NK-92 treated with Interleukin-12 subunit alpha and Interleukin-12 subunit beta, amount 100 ng/mL, for 24 hours (cell line): ENCODE measurements around the gene GPLD1.

Experiments used
- DNase-seq: peaks from one replicate; lab custom pipeline; 2025; lab: John Stamatoyannopoulos, UW

The GPLD1 gene

DNA sequence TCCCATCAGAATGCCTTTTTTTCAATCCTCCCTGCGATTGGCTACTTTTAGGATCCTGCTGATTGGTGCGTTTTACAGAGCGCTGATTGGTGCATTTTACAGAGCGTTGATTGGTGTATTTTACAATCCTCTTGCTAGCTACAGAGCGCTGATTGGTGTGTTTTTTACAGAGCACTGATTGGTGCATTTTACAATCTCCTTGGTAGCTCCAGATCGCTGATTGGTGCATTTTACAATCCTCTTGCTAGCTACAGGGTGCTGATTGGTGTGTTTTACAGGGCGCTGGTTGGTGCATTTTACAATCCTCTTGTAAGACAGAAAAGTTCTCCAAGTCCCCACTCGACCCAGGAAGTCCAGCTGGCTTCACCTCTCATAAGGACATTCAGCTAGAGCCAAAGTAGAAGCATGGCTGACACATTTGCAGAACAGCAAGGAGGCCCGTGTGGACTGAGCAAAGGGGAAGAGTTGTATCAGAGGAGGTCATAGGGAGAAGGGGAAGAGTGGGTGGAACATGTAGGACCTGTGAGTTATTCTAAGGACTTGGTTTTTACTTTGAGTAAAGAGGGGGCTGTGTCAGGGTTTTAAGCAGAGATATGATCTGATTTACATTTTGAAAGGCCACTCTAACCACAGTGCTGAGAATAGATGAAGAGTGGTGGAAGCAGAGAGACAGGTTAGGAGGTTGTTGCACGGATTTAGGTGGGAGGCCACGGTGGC lies 8.0 kb upstream of the GPLD1 start:
- no peak for DNase-seq

DNA sequence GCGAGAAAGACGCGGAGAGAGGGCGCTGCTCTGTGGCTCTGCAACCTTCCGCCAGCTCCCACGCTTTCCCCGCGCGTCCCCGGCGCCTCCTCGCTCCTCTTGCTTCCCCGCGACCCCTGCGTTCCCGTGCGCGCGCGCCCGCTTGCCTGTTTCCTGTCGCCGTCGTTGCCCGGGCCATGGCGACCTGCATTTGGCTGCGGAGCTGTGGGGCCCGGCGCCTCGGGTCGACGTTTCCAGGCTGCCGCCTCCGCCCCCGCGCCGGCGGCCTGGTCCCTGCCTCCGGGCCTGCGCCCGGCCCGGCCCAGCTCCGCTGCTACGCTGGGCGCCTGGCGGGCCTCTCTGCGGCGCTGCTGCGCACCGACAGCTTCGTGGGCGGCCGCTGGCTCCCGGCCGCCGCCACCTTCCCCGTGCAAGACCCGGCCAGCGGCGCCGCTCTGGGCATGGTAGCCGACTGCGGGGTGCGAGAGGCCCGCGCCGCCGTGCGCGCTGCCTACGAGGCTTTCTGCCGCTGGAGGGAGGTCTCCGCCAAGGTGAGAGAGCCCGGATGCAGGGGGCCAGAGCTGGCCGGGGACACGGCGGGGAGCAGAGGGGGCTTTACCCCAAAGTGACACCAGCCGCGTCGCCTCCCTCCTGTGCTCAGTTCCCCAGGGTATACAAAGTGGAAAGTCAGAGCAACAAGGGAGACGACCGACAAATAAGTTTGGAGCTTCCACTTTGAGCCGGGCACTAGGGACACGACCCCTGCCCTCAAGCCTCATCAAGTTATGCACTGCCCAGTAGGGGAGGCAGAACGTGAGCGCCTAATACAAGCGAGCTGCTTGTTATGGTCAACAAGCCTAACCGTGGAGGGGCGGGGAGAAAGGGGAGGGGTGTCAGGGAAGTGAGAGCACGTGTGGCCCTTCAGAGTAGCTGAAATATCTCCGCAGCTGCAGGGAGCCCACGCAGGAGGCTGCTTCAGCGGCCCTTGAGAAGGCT lies 5.7 kb upstream of the GPLD1 start, which contains the start of gene ALDH5A1:
Gene ALDH5A1 (plus strand): TSS at position 149 of the 975 bp plus-strand sequence. CDS start 28 bp downstream, at position 177.
- DNase-seq = no peak

- no peak for DNase-seq
These were observed 4.8 kb upstream of the GPLD1 start for GRCh38 chr6:24493945-24494820.

DNA sequence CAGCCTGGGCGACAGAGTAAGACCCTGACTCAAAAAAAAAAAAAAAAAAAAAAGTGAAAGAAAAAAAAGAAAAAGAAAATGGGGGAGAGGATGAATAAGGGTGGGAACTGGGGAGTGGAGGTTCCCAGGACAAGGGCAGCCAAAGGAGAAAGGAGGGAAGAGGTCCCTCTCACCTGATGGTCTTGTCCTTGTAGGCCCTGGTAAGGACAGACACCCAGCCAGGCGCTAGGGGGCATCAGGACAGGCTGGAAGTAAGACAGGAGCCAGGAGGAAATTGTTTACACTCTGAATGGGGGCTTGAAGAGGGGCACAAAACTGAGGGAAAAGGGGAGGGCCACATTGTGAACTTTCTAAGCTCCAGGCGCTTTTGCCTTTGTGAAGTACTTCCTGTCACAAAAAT lies 3.1 kb upstream of the GPLD1 start:
- no peak for DNase-seq

- no peak for DNase-seq
These were observed 1.6 kb upstream of the GPLD1 start for GRCh38 chr6:24490948-24491347.

GRCh38 chr6:24489881-24490280 lies 503 bp upstream of the GPLD1 start:
- no peak for DNase-seq

DNA sequence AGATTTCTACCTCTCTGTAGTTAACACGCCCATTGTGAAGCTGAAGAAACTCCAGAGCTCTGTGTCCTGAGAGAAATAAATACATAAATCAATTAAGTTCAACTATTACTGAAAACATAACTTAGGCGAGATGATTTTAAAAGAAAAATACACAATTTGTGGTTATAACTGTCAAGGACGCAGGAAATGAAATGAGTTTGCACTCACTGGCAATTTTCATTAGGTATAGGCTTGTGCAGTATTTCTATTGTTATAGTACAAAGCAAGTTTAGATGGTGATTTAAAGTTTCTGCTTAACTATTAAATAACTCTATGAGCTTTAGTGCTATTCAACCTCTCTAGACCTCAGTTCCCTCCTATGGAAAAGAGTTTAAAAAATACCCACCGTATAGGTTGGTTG lies 3.3 kb downstream of the GPLD1 start:
- DNase-seq = no peak

- no peak for DNase-seq
These were observed 4.6 kb downstream of the GPLD1 start for GRCh38 chr6:24484657-24485323.

GRCh38 chr6:24481449-24481848 lies 7.9 kb downstream of the GPLD1 start:
- DNase-seq = no peak

GRCh38 chr6:24480705-24481104 lies 8.7 kb downstream of the GPLD1 start:
- DNase-seq = no peak

DNA sequence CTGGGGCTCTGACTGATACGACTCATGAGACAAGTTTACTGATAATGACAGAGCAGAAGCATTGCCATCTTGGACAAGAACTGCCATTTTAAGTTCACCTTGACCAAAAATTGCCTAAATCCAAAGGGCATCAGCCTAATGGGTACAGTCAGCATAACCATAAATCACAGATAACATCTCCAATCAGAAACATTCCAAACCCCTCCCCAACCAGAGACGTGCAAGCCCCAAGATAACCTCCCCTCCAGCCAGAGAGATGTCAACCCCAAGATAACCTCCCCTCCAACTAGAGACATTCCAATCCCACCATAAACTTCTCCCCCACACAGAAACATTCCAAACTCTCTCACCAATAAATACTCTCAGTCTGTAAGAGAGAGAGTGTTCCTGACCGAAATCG lies 10.5 kb downstream of the GPLD1 start:
- DNase-seq = no peak

DNA sequence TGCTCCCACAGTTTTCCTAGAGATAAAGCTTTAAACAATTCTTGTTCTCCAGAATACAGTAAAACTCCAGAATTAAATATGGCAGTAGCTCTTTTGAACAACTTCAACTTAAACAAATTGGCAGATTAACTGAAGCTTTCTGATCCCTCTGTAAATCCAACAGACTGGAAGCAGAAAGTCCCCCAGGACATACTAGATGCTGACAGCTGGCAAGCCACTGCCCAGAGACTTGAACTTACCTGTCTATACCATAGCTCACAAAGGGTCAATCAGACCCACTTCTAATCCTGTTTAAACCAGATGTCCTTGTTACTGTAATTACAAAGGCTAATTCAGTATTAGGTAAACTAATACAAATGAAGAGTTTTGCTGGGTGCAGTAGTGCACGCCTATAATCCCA lies 12.3 kb downstream of the GPLD1 start:
- DNase-seq = no peak

DNA sequence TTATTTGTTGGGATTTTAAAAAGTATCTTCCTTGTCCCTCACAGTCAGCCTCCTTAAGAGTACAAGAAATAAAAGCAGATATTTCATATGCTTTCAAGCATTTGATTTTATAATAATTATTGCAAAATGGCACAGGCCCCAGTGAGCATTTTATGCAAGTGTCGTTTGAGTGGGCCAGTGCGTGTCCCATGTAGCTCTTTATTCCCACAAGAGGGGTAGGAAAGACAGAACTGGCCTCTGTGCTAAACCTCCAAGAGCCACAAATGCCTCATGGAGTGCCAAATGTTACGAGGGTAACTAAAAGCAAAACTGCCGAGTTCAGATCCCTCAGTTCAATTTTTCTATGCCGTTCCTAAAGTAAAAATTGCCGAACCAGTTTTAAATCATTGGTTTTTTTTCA lies 12.7 kb downstream of the GPLD1 start:
- no peak for DNase-seq

DNA sequence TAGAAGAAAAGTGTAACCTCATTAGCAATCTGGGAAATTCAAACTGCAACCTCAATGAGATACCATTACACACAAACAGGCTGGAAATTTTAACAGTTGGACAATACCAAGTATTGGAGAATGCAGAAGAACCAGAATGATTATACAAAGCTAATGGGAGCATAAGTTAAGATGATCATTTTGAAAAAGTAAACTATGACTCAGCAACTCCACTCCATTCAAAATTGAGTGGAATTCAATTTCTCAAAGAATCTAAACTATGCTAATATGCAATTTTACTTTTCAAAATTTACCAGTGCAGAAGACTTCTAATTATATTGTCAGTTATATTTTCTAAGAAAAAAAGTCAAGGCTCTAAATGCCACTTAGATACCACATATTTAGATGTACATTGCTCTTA lies 17.2 kb downstream of the GPLD1 start:
- DNase-seq = no peak

- DNase-seq = no peak
These were observed 19.6 kb downstream of the GPLD1 start for GRCh38 chr6:24469811-24470210.

GRCh38 chr6:24464253-24465038 lies 24.9 kb downstream of the GPLD1 start:
- DNase-seq = no peak

DNA sequence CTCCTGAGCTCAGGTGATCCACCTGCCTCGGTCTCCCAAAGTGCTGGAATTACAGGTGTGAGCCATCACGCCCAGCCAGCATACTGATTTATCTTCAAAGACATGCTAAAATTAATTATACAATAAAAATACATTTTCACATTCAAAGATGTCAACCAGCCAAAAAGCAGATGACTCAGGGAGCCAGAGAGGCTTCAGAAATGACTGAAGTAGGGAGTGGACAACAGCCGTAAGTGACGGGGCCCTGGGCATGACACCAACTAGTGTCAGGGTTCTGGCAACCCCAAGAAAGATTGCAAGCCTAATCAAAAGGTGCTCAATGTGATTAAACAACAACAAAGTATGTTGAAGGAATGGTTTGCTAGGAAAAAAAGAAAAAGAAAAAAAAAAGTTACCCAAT lies 28.4 kb downstream of the GPLD1 start:
- no peak for DNase-seq

DNA sequence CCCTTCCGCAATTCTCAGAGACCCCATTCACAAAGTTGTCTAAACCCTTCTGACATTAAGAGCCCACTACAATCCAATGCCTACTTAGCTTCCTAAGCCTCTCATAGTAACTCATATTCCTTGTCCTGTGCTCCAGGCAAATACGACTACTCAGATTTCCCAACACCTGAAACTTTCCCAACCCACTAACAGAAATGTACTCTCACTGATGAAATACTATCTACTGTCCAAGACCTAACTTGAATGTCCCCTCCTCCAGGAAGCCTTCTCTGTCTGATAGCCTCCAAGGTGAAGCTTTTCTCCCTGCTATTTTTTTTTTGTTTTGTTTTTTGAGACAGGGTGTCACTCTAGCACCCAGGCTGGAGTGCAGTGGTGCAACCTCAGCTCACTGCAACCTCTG lies 30.4 kb downstream of the GPLD1 start:
- no peak for DNase-seq

GRCh38 chr6:24458134-24458533 lies 31.2 kb downstream of the GPLD1 start:
- no peak for DNase-seq

DNA sequence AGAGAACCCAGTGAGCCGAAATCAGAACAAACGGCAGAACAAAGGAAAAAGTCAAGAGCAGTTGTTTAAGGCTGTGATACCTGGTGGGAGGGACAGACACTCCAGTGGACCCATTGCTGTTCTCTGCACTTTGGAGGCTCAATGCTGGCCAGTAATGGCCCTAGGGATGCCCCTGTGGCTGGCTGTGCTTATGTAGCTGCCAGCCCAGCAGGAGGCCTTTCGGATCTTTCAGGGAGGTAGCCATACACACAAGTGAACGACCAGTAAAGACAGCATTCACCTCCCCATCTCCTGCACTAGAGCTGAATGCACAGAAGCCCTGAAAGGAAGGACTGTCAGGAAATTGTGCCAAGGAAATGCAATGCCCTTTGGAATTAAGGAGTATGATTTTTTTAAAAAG lies 34.3 kb downstream of the GPLD1 start:
- no peak for DNase-seq

DNA sequence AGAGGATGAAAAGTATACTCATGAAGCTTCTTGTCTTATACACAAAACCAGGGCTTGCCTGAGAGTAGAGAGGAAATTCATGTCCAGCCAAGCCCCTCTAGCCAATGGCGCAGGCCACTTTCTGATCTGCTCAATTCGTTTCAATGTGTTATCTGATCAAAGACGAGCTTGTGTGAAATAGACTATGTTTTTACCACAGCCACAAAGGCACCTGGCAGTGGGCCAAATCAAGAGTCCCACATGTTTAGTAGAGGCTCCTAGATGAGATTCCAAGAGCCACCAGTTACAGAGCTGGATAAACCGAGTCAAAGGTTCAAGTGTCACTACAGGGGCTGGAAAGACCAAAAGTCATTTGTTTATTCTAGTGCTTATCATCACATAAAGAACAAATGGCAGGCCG lies 34.9 kb downstream of the GPLD1 start:
- no peak for DNase-seq
